ENCODE data around the gene PTPRM.

Gene PTPRM

DNA sequence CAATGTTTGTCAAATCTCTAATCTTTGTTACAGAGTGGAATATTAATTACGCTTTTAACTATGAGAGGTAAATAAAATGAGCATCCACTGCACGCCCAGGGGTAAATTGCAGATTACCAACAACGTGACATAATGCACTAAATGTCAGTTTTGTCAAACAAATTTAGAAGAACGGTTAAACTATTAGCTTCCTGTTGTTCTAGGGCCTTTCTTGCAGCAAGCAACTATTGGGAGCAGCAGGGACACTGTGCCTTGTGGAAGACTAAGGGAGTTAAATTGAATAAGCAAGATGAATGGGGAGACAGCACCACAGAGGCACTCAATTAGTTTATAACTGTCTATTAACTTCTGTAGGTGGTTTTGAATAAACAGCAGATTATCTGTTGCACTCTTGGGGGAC, 651.1 kb downstream of the PTPRM start:
- H3K79me2 ChIP-seq (ENCODE audit: insufficient read depth, low read length): no peaks in the 10 kb centered on the region
- H2AFZ ChIP-seq (ENCODE audit: low read depth, low read length, severe bottlenecking): no peak overlapping the region
- H3K27ac ChIP-seq (ENCODE audit: low read depth, low read length): no peak overlapping the region
- H3K4me3 ChIP-seq (ENCODE audit: insufficient read depth, low read length, poor library complexity, severe bottlenecking): no peak overlapping the region
- no peaks in the 10 kb centered on the region for H3K9me3 ChIP-seq (ENCODE audit: insufficient read depth, low read length)
- no peaks in the 10 kb centered on the region for H3F3A ChIP-seq (ENCODE audit: insufficient read depth)
- no peaks in the 10 kb centered on the region for H4K20me1 ChIP-seq (ENCODE audit: low read depth, low read length)
- TF ChIP-seq, protein P1, sequence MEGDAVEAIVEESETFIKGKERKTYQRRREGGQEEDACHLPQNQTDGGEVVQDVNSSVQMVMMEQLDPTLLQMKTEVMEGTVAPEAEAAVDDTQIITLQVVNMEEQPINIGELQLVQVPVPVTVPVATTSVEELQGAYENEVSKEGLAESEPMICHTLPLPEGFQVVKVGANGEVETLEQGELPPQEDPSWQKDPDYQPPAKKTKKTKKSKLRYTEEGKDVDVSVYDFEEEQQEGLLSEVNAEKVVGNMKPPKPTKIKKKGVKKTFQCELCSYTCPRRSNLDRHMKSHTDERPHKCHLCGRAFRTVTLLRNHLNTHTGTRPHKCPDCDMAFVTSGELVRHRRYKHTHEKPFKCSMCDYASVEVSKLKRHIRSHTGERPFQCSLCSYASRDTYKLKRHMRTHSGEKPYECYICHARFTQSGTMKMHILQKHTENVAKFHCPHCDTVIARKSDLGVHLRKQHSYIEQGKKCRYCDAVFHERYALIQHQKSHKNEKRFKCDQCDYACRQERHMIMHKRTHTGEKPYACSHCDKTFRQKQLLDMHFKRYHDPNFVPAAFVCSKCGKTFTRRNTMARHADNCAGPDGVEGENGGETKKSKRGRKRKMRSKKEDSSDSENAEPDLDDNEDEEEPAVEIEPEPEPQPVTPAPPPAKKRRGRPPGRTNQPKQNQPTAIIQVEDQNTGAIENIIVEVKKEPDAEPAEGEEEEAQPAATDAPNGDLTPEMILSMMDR (IDR thresholded peaks at IDR 0.05; ENCODE audit: insufficient read depth, low read length, poor library complexity, severe bottlenecking): no peak
- no peak for TF ChIP-seq EZH2phosphoT487 (conservative IDR thresholded peaks at IDR 0.05; ENCODE audit: low read length)
- H3K9ac ChIP-seq (ENCODE audit: low read length): no peak overlapping the region
- H3K4me2 ChIP-seq (ENCODE audit: low read depth, low read length, poor library complexity, severe bottlenecking): no peak overlapping the region
- no peaks in the 10 kb centered on the region for H3K27me3 ChIP-seq (ENCODE audit: low read length)
- no peaks in the 10 kb centered on the region for H3K9me2 ChIP-seq (replicated peaks; ENCODE audit: insufficient read depth, low read length)
- H3K36me3 ChIP-seq (ENCODE audit: low read length): no peaks in the 10 kb centered on the region

DNA sequence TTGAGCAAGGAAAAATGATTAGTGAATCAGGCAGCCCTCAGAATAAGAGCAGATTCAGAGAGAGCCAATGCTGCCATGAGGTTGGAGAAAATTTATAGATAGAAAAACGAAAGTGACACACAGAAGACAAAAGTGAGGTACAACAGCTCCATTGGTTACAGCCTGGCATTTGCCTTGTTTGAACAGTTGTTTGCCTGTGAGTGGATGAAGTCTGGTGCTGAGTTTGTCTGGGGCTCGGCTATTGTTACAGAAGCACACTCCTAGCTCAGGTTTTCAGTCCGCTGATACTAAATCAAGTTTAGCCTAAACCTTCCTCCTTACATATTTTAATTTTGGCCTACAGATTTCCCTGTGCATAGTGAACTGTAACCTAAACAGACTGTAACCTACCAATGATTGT, 654.3 kb downstream of the PTPRM start:
- no peak for TF ChIP-seq EZH2phosphoT487 (conservative IDR thresholded peaks at IDR 0.05; ENCODE audit: low read length)
- TF ChIP-seq, protein P1 (IDR thresholded peaks at IDR 0.05; ENCODE audit: insufficient read depth, low read length, poor library complexity, severe bottlenecking): no peak

DNA sequence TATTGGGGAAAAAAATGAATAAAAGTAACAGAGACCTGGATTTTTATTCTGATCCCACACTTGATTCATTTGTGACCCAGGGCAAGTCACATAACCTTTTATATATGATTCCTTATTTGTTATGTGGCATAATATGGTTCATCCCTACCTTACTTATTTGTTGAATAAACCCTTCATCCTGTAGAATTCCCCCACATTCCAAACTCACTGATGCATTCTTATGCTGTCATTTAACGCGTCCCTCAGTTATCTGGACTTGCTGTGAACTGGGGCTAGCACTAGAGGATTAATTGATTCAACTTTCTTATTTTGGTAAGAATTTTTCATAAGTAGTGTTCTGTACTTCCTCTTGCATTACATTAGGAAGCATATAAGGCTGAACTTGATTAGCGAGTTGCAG, 657.5 kb downstream of the PTPRM start:
- H3K9me3 ChIP-seq (ENCODE audit: insufficient read depth, low read length): no peaks in the 10 kb centered on the region
- no peaks in the 10 kb centered on the region for H3K27me3 ChIP-seq (ENCODE audit: low read length)
- no peak for TF ChIP-seq EZH2phosphoT487 (conservative IDR thresholded peaks at IDR 0.05; ENCODE audit: low read length)
- TF ChIP-seq, protein P1 (IDR thresholded peaks at IDR 0.05; ENCODE audit: insufficient read depth, low read length, poor library complexity, severe bottlenecking): no peak
- no peaks in the 10 kb centered on the region for H3K79me2 ChIP-seq (ENCODE audit: insufficient read depth, low read length)
- no peak overlapping the region for H3K4me3 ChIP-seq (ENCODE audit: insufficient read depth, low read length, poor library complexity, severe bottlenecking)
- H3K9ac ChIP-seq (ENCODE audit: low read length): no peak overlapping the region
- no peaks in the 10 kb centered on the region for H3K9me2 ChIP-seq (replicated peaks; ENCODE audit: insufficient read depth, low read length)
- no peaks in the 10 kb centered on the region for H3K36me3 ChIP-seq (ENCODE audit: low read length)
- H3K27ac ChIP-seq (ENCODE audit: low read depth, low read length): no peak overlapping the region
- no peaks in the 10 kb centered on the region for H3F3A ChIP-seq (ENCODE audit: insufficient read depth)
- no peaks in the 10 kb centered on the region for H4K20me1 ChIP-seq (ENCODE audit: low read depth, low read length)
- no peak overlapping the region for H2AFZ ChIP-seq (ENCODE audit: low read depth, low read length, severe bottlenecking)
- no peak overlapping the region for H3K4me2 ChIP-seq (ENCODE audit: low read depth, low read length, poor library complexity, severe bottlenecking)

More for the DNA sequence above, 654.3 kb downstream of the PTPRM start:
- no peak overlapping the region for H3K4me2 ChIP-seq (ENCODE audit: low read depth, low read length, poor library complexity, severe bottlenecking)
- no peaks in the 10 kb centered on the region for H3F3A ChIP-seq (ENCODE audit: insufficient read depth)
- no peak overlapping the region for H3K4me3 ChIP-seq (ENCODE audit: insufficient read depth, low read length, poor library complexity, severe bottlenecking)
- no peaks in the 10 kb centered on the region for H3K79me2 ChIP-seq (ENCODE audit: insufficient read depth, low read length)
- H3K9me3 ChIP-seq (ENCODE audit: insufficient read depth, low read length): no peaks in the 10 kb centered on the region
- H3K9me2 ChIP-seq (replicated peaks; ENCODE audit: insufficient read depth, low read length): no peaks in the 10 kb centered on the region
- no peak overlapping the region for H3K27ac ChIP-seq (ENCODE audit: low read depth, low read length)
- H3K9ac ChIP-seq (ENCODE audit: low read length): no peak overlapping the region
- no peaks in the 10 kb centered on the region for H3K27me3 ChIP-seq (ENCODE audit: low read length)
- no peak overlapping the region for H2AFZ ChIP-seq (ENCODE audit: low read depth, low read length, severe bottlenecking)
- H3K36me3 ChIP-seq (ENCODE audit: low read length): no peaks in the 10 kb centered on the region
- no peaks in the 10 kb centered on the region for H4K20me1 ChIP-seq (ENCODE audit: low read depth, low read length)

All from SU-DHL-6 (cell line).